ENCODE results near the gene POC1B.

The POC1B gene

DNA sequence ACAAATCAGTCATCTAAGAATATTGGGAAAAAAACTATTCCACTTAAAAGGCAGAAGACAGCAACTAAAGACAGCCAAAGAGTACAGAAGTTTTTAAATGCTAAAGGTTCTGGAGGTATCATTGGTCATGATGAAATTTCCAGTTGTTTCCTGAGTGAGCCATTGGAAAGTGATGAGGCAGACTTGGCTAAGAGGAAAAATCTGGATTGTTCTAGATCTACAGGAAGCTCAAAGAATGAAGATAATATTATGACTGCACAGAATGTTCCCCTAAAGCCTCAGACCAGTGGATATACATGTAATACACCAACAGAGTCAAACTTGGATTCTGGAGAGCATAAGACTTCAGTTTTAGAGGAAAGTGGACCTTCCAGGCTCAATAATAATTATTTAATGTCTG lies 24.1 kb downstream of the POC1B start:
- in situ Hi-C loops (cut with MboI; ENCODE audit: low sequenced_read_pairs) = no loop called here

DNA sequence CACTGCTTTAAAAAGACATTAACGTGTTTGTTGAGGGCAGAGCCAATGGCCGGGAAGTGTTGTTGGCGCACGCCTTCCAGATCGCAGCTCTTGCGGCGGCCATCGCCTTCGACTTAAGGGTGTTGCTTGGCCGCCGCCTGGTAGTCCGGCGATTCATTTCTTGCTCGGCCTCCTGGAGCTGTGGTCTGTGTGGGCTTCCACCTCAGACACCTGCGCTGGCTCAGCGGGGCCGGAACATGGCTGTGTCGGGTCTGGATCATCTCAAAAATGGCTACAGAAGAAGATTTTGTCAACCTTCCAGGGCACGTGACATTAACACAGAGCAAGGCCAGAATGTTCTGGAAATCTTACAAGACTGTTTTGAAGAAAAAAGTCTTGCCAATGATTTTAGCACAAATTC lies 26.0 kb downstream of the POC1B start:
- in situ Hi-C loops (cut with MboI; ENCODE audit: low sequenced_read_pairs) = no loop called here

DNA sequence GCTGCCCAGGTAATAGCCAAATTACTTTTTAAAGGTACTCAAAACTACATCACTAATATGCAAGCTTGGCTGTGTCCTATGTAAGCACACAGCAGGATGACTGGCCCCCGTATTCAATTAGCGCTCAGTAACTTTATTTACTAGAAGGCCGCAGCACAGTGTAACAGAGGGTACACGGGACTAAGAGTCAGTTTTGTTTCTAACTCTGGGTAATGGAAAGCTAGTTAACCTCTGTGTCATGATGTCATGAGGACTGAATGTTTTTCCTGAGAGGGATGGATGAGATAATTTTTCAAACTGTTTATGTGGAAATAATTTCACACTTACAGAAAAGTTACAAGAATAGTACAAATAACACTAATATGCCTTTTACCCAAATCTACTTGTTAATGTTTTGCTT lies 28.4 kb downstream of the POC1B start:
- in situ Hi-C loops (cut with MboI; ENCODE audit: low sequenced_read_pairs) = no loop called here

DNA sequence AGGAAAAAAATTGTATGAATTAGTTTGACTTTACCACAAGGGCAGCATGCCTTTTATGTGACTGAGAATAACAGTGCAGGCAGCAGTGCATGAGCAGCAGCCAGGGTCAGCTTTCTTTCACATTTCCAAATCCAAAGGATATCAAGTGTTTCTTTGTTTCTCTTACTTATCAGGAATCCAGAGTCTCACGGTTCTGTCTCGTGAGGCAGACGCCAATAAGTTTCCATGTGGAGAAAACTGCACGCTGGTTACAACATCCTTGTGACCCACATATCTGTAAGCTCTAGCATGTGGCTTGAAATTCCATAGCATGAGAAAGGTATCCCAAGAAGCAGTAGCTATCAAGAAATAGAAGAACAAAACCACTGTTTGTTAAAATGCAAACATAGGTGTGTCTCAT lies 28.8 kb downstream of the POC1B start:
- in situ Hi-C loops (cut with MboI; ENCODE audit: low sequenced_read_pairs) = no loop called here

DNA sequence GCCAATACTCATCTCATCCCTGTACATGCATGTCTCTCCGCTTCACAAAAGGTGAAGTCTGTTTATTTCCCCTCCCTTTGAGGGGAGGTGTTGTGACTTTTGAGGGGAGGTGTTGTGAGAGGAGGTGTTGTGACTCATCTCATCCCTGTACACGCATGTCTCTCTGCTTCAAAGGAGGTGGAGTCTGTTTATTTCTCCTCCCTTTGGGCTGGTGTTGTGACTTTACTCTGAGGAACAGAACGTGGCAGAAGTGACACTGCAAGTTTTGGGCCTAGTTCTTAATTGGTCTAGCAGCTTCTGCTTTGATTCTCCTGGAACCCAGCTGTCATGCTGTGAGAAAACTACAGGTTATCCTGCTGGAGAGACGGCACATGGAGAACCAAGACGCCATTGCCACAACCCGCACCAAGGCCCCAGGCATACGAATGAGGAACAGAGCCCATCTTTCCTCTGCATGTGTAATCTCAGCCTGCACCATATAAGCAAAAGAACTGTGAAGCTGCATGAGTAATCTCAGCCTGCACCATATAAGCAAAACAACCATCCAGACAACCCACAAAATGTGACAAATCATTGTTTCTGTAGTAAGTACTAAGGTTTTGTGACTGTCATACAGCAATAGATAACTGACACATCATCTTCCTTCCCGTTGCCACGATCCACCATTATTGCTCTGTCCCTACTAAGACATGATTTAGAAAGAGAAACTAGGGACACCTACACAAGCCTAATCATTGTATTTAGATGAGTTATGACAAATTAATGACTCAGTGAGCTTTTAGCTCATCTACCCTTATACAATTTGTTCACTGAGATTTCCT lies 31.2 kb downstream of the POC1B start:
- in situ Hi-C loops (cut with MboI; ENCODE audit: low sequenced_read_pairs) = no loop called here

DNA sequence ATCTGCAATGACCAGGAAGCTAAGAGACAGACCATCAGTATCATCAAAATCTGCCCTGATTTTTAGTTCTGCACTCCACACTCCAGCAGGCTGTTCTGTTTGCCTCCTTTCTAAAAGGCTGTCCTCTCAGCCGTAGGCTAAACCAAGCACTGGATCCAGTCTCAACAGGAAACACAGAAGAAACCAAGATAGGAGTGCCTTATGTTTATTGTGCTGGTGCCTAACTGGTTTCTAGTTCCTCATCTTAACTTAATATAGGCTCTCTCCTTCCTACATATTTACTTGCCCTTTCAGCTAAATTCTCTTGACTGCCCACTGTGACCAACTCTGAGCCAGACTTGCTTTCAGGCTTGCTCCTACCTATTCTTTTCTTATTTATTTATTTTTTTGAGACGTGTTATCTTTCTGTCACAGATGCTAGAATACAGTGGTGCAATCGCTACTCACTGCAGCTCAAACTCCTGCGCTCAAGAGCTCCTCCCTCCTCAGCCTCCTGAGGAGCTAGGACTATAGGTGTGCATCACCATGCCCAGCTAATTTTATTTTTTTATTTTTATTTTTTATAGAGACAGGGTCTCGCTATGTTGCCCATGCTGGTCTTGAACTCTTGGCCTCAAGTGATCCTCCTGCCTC lies 32.1 kb downstream of the POC1B start:
- in situ Hi-C loops (cut with MboI; ENCODE audit: low sequenced_read_pairs) = no loop called here

DNA sequence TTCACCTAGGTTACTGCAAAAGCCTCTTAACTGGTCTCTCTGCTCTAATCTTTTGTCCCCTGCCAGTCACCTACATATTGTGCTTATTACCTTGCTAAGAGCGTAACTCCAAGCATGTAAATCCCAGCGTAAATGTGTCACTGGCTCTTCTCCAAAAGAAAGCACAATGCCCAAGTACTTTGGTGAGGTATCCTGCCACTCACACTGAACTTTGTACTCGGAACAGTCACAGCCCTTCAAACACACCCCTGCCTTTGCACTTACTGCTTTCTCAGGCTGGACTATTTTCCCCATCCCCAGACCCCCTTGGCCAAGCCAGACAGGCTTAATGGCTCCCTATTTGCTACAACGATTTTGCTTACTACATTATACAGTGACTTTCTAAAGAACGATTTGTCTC lies 33.0 kb downstream of the POC1B start:
- in situ Hi-C loops (cut with MboI; ENCODE audit: low sequenced_read_pairs) = no loop called here

DNA sequence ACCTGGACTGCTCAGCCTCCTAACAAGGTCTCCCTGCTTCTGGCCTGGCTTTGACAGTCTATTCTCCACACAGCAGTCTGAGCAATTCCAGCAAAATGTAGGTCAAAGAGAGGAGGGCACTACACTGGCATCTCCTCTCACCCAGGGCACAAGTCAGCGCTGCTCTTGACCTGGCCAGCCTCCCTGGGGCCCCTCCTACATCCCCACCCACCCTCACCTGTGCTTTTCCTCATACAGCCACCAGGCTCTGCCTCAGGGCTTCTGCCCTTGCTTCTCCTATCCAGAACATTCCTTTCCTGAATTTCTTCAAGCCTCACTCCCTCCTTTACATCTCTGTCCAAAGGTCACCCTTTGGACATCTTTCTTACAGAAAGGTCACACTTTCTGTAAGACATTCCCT lies 34.9 kb downstream of the POC1B start:
- in situ Hi-C loops (cut with MboI; ENCODE audit: low sequenced_read_pairs) = no loop called here

DNA sequence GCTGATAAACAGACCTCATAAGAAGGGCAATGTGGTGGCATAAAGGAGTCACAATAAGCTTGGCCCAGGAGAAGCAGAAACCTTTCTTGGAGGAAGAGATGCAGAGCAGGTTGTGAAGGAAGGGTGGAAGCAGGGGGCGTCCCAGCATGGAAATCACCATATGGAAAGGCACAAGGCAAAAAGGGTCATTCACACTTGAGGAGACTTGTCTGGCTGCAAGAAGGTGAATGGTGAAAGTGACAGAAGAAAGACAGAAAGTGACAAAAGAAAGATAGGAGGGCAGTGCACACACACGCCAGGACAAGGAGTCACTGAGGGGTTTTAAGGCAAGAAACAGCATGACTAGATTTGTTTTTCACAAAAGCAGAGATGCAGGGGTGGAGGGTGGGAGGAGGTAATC lies 39.6 kb downstream of the POC1B start:
- in situ Hi-C loops (cut with MboI; ENCODE audit: low sequenced_read_pairs) = no loop called here

DNA sequence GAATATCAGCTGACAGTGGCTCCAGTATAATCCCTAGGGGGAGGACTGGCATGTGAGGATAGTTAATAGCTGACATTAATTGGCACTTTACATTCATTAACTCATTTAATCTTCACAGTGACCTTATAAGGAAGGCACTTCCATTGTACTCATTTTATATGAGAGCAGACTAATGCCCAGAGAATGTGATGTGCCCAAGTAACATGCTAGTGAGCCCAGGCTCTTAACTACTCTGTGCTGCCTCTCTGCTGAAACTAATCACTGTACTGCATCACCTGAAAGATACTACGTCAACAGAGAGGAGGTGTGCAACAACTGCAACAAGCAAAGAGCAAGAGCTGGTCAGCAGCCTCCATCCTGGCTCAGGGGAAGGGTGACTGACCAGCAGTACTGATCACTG lies 41.4 kb downstream of the POC1B start:
- in situ Hi-C loops (cut with MboI; ENCODE audit: low sequenced_read_pairs) = no loop called here

DNA sequence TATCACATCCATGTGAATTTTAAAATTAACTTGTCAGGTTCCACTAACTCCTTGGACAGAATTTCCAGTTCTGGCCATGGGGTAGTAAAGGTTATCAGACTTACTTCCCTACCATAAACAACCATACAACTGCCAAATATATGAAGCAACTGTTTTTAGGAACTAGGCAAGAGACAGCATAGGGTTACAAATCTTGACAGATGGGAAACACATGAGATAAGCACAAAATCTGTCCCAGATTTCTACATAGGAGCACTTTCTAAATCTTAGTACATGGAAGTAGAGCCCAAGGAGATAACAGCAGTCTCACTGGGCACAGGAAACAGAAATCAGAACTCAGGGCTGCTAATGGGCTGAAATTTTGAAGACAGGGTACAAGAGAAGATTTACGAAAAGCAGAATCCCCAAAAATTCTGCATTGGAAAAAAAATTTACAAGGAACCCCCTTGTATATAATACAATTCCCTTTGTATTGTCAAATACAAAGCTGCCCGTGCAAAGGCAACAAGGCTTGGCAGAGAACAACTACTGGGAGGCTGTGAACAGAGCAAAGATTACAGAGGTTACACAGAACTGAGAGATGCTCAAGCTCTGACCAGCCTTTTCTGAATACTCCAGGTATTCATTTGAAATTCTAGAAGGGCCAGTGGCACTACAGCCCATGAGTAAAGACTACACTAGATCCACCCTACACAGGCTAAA lies 44.5 kb downstream of the POC1B start:
- in situ Hi-C loops (cut with MboI; ENCODE audit: low sequenced_read_pairs) = no loop called here

DNA sequence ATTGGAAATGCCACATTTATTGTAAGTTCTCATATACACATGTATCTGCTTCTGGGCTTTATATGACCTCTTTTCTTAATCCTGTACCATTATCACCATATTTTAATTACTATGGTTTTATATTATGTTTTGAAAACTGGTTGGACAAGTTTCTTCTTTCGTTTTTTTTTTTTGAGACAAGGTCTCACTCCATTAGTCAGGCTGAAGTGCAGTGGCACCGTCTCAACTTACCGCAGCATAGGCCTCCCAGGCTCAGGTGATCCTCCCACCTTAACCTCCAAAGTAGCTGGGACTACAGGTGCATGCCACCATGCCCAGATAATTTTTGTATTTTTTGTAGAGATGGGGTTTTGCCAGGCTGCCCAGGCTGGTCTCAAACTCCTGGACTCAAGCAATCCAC lies 45.9 kb downstream of the POC1B start:
- in situ Hi-C loops (cut with MboI; ENCODE audit: low sequenced_read_pairs) = no loop called here

DNA sequence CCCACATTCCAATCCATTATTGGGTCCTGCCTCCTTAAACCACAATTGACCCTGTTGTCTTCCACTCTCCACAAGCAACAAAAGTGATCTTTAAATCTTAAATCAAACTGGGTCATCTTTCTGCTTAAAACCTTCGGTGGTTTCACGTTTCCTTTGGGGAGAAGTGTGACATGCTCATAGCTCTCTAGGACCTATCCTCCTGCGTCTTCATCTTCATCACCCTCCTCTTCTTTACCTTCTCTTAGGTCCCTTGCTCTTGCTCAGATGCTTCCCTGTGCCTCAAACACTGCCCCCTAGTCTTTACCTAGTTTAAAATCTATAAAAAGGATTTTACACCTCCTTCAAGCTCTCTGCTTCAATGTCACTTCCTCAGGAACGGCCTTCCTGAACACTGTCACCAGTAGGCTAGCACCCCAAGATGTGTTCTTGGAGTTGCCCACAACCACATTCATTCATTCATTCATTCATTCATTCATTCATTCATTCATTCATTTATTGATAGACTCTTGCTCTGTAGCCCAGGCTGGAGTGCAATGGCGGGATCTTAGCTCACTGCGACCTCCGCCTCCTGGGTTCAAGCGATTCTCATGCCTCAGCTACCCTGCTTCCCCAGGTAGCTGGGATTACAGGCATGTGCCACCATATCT lies 48.1 kb downstream of the POC1B start:
- in situ Hi-C loops (cut with MboI; ENCODE audit: low sequenced_read_pairs) = no loop called here

DNA sequence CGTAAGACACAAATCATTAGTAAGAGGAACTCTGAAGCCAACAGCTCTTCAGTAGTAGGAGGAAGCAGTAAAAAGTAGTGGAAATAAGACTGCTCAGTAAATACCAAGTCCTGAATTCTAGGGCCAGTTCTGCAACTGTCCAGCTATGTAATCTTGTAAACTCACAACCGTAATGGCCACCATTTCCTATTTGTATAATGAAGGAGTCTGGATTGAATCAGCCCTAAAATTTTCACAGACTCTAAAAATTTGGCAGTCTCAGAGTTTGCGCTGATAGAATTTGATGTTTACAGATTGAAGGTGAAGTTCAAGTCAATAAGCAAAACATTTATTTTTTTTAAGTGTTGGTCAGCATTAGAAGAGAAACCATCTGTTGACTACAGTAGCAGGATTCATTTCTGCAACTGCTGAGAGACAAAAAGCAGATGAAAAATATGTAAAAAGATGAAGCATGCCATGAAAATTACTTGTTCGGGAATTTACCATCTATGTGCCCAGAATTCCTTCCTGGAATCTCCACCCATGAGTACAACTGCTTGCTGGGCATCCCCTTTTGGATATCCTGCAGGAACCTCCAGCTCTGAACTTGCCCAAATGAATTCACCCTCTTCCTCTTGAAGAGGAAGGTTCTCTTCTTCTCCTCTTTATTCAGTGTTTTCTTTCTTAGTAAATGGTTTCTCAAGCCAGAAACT lies 48.8 kb downstream of the POC1B start:
- in situ Hi-C loops (cut with MboI; ENCODE audit: low sequenced_read_pairs) = no loop called here

DNA sequence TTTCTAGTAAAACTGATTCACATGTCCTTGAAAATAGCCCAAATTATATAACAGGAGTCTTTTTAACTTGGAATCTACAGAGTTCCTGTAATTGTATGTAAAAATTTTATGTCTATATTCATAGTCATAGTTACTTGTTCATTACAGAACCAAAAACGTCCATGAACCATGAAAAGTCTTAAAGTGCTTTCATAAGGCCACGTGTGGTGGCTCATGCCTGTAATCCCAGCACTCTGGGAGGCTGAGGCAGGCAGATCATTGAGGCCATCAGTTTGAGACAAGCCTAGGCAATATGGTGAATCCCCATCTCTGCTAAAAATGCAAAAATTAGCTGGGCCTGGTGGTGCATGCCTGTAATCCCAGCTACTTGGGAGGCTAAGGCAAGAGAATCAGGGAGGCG lies 49.6 kb downstream of the POC1B start:
- in situ Hi-C loops (cut with MboI; ENCODE audit: low sequenced_read_pairs) = no loop called here

DNA sequence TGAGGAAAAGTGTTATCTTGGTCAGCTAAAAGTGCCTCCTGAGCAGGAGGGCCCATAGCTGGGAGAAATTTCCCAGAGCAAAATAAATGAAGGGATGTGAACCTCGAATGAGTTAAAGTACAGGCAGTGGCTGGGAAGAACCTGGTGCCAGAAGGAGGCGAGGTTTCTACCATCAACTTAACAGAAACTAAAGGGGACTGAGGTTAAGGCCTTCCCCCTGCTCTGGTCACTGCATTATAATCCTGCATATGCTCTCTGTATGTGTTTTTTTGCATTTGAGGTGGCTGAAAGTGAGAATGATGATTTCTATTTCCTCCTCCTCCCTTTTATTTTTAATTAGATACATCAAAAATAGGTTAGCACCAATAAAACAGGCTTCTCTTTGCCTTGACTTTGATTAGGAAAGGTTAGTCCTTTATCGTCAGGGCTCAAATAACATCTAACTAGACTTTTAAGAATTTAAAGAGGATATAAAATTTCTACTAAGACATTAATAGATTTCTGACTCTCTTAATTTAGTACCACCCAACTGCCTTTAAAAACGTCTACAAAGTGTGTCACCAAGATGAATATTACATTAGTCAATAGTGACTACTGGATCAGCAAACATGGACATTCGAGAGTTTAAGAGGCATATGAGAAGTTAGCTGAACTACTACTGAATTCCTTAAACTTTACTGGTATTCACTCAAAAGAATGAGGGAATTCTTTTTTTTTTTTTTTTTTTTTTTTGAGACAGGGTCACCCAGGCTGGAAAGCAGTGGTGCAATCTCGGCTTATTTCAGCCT lies 50.5 kb downstream of the POC1B start:
- in situ Hi-C loops (cut with MboI; ENCODE audit: low sequenced_read_pairs) = no loop called here

DNA sequence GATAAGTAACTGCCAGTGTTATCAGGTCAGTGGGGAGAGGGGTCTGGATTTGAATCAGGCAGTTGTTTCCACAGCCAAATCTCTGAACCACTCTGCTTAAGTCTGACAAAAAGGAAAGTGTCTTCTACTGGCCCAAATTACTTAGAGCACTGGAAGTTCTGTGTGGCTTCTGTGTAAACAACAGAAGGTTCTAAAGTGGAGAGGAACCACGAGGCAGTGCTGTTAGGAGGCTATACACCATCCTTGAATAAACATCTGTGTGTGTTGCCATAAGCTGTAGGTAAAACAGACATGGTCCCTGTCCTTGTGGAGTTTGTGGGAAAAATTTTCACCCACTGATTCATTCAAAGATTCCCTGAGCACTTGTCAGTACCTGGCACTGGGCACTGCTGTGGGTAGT lies 51.2 kb downstream of the POC1B start:
- in situ Hi-C loops (cut with MboI; ENCODE audit: low sequenced_read_pairs) = no loop called here

DNA sequence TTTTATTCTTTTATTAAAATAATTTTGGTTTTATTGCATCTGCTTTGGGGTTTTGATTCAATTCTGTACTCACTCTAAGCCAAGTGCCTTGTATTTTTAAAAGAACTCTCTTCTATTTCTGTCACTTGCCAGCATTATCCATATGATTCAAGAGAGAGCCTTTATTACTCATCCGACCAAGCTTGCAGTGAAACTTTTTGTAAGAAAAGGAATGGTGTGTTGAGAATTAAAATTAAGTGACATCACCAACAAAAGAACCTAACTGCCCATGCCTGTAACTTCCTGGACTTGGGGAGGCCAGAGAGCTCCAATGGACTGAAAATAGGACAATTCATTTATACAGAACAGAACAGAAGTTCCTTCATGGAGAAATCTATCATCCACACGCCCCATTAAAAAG lies 53.3 kb downstream of the POC1B start:
- in situ Hi-C loops (cut with MboI; ENCODE audit: low sequenced_read_pairs) = no loop called here

DNA sequence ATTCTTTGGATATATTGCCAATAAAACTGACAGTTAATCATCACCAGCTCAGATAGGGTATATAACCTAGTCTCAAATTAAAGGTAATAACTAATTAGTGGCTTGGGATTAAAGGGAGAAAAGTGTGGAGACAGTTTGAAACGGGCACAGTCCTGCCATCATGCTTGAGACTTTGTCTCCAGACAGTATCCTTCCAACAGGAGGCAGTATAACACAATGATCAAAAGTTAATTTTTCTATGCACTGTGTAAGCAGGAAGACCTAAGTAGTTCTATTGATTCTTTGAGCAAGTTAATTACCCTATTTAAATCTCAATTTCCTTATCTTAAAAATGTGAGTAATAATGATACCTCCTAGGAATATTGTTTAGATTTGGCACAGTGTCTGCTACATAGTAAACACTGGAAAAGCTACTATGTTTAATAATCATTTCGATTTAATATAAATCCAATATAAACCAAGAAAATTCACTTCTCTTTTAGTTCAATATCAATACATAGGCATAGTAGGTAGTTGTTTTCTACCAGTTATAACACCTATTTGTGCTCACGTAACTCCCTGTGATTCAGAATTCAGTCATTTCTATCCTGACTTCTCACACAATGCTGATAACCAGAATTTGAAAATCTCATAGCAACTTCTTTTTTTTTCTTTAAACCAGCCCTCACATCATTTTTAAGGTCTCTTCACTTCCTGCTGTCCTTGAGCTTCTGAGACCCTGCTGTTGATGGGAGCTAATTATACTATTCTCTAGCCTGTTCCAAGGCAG lies 54.9 kb downstream of the POC1B start:
- in situ Hi-C loops (cut with MboI; ENCODE audit: low sequenced_read_pairs) = no loop called here
